CD4-positive, alpha-beta T cell (primary cell): Measurements from ENCODE around the gene MYOT. TPM values are rescaled to one million over a fixed set of nuclear protein-coding genes. Genes with fewer than 3 reads are reported as not detected.
A peak's percentile ranks its signal among the peaks of the same experiment; 100 is the strongest.

Experiments used
- ATAC-seq: fragments of 200-7000 bp; cut with Tn5 transposase; one replicate; pipeline ENCODE4 v1.10.0; 2022; ENCODE audit warnings: mild to moderate bottlenecking; ENCODE audit not compliant: poor library complexity
- CTCF ChIA-PET: fragments of 350-600 bp; sonication (Branson Sonifier 250); formaldehyde crosslinking; loops from one replicate; lab custom pipeline; 2021; ENCODE audit warnings: antibody characterized with exemption, inconsistent platforms; lab: Charles Lee
- POLR2A ChIA-PET: fragments of 350-600 bp; sonication (Branson Sonifier 250); formaldehyde crosslinking; loops from one replicate; lab custom pipeline; 2021; ENCODE audit warnings: antibody characterized with exemption, inconsistent platforms; lab: Charles Lee
- DNase-seq, 14 experiments: peaks; one replicate each; pipeline ENCODE4 v3.0.0-alpha.2; 2013 to 2020; ENCODE audit warnings: mixed read lengths in 2 of 14
- H3K27ac ChIP-seq, 2 donors: one replicate each; pipeline versions ENCODE4 v1.5.1 to v1.7.0; 2013; ENCODE audit warnings: low read length in 2 of 2, low read depth in 1 of 2, mild to moderate bottlenecking in 1 of 2
- H3K27me3 ChIP-seq, 2 experiments: 1 replicate in 1 of 2; 2 replicates in 1 of 2; pipeline versions ENCODE4 v1.6.1 to v1.7.0; 2013; ENCODE audit warnings: low read length in 2 of 2, control low read depth in 1 of 2, mild to moderate bottlenecking in 1 of 2, moderate library complexity in 1 of 2; ENCODE audit not compliant: insufficient read depth in 2 of 2, control insufficient read depth in 1 of 2
- H3K36me3 ChIP-seq: one replicate; pipeline ENCODE4 v1.6.1; 2013; ENCODE audit warnings: low read length, control low read depth; ENCODE audit not compliant: insufficient read depth
- H3K4me1 ChIP-seq: one replicate; pipeline ENCODE4 v1.6.1; 2013; ENCODE audit warnings: low read length, control low read depth; ENCODE audit not compliant: insufficient read depth
- H3K4me3 ChIP-seq: one replicate; pipeline ENCODE4 v1.5.1; 2013; ENCODE audit warnings: mild to moderate bottlenecking, low read length, moderate library complexity
- H3K9me3 ChIP-seq, 2 experiments: 1 replicate in 1 of 2; 2 replicates in 1 of 2; pipeline versions ENCODE4 v1.6.1 to v1.7.0; 2013; ENCODE audit warnings: low read length in 2 of 2, mild to moderate bottlenecking in 2 of 2, control low read depth in 1 of 2, moderate library complexity in 1 of 2; ENCODE audit not compliant: control insufficient read depth in 1 of 2, insufficient read depth in 1 of 2
- H3K27ac Mint-ChIP-seq: one replicate; pipeline ENCODE4 v1.8.0; 2020; ENCODE audit warnings: mixed read lengths
- H3K27me3 Mint-ChIP-seq: one replicate; pipeline ENCODE4 v1.8.0; 2021; ENCODE audit warnings: mixed read lengths
- H3K36me3 Mint-ChIP-seq: one replicate; pipeline ENCODE4 v1.8.0; 2021; ENCODE audit warnings: low read depth, mixed read lengths
- H3K4me1 Mint-ChIP-seq: one replicate; pipeline ENCODE4 v1.8.0; 2021; ENCODE audit warnings: low read depth, mixed read lengths
- H3K4me3 Mint-ChIP-seq: one replicate; pipeline ENCODE4 v1.8.0; 2020; ENCODE audit warnings: mild to moderate bottlenecking, mixed read lengths
- H3K9me3 Mint-ChIP-seq: one replicate; pipeline ENCODE4 v1.8.0; 2020; ENCODE audit warnings: mixed read lengths
- CTCF ChIP-seq: fragments of 200-600 bp; IDR thresholded peaks from one replicate; pipeline ENCODE4 v1.8.0; 2022; ENCODE audit warnings: antibody characterized with exemption, mild to moderate bottlenecking
- intact Hi-C, 2 experiments: fragments of 100-400 bp; cut with DNase I in 1 of 2; cut with micrococcal nuclease in 1 of 2; formaldehyde crosslinking; loops; one replicate each; pipeline versions ENCODE4 v1.15.1 to v1.9.0; 2023 to 2025; cut with DNase I, micrococcal nuclease
- total RNA-seq, 174 experiments: library from RNA in 2 of 174; stranded (reverse) in 2 of 174; gene quantifications; one replicate each; pipeline ENCODE4 v1.2.3 and lab custom pipeline; 2021 to 2026

The MYOT gene
- total RNA-seq, 2 experiments from 2014 or later: not detected

DNA sequence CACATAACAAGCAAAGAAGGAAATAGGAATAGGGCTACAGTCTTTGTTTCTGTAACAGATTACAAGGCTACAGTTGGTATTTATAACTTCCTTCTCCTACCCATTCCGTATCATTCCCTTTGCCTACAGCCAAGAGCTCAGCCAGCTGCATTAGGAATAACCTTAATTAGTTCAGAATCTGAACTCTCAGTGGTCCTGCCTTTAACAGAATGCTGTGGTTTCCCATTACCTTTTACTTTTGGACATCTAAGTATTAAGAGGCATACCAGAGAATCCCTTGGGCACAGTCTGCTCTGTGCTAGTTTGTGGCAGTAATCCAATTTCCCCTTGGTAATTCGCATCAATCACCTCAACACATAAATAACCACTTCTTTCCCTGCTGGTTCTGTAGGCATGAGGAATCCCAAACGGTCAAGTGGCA lies 65.8 kb downstream of the MYOT start:
- Mint-ChIP-seq H3K27ac (no peak overlapping the region), H3K27me3 (no peaks in the 10 kb centered on the region), H3K36me3 (peaks cover 24% of the 10 kb centered on the region), H3K4me3 (no peak overlapping the region), H3K9me3 (no peaks in the 10 kb centered on the region), H3K4me1 (no peaks in the 10 kb centered on the region)
- no peaks in the 10 kb centered on the region for H3K27me3 ChIP-seq
- ChIA-PET POLR2A (no interaction called here), CTCF (no interaction called here)
- DNase-seq (no peak), ATAC-seq (no peak)
- H3K4me3 ChIP-seq: no peak overlapping the region
- intact Hi-C loops: no loop called here
- no peaks in the 10 kb centered on the region for H3K9me3 ChIP-seq
- no peaks in the 10 kb centered on the region for H3K4me1 ChIP-seq
- H3K27ac ChIP-seq: no peak overlapping the region
- H3K36me3 ChIP-seq: peaks cover 10% of the 10 kb centered on the region
- TF ChIP-seq CTCF: no peak

- H3K4me3 ChIP-seq: no peak overlapping the region
- ChIA-PET CTCF (no interaction called here), POLR2A (no interaction called here)
- Mint-ChIP-seq H3K9me3 (no peaks in the 10 kb centered on the region), H3K27me3 (no peaks in the 10 kb centered on the region), H3K4me3 (no peak overlapping the region), H3K4me1 (no peaks in the 10 kb centered on the region), H3K27ac (peak overlapping the region; percentile 28), H3K36me3 (peaks cover 35% of the 10 kb centered on the region)
- no peaks in the 10 kb centered on the region for H3K9me3 ChIP-seq
- intact Hi-C loops: no loop called here
- H3K27me3 ChIP-seq: no peaks in the 10 kb centered on the region
- no peak for TF ChIP-seq CTCF
- ATAC-seq: no peak
- no peak overlapping the region for H3K27ac ChIP-seq
- peaks cover 27% of the 10 kb centered on the region for H3K36me3 ChIP-seq
- DNase-seq: no peak
- H3K4me1 ChIP-seq: no peaks in the 10 kb centered on the region
Measured at GRCh38 chr5:137935190-137935589, 67.5 kb downstream of the MYOT start.

DNA sequence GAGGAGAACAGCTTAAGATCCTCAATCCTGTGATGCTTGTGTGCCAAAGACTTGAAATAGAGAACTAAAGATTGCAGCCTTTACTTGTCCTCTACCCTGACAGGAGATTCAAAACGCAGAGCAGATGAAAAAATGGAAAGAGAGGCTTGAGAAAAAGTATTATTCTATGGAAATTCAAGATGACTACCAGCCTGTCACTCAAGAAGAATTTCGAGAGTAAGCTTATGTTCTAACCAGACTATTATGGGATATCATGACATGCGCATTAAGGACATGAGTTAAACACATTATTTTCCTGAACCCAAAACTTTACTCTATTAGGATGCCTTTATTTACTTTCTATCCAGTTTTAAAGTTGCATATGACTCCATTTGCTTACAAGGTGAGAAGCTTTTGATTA lies 68.0 kb downstream of the MYOT start:
- Histone ChIP-seq H3K4me1 (no peaks in the 10 kb centered on the region), H3K4me3 (no peak overlapping the region), H3K27me3 (no peaks in the 10 kb centered on the region), H3K9me3 (no peaks in the 10 kb centered on the region), H3K27ac (no peak overlapping the region), H3K36me3 (peaks cover 30% of the 10 kb centered on the region)
- intact Hi-C loops: no loop called here
- Mint-ChIP-seq H3K9me3 (no peaks in the 10 kb centered on the region), H3K4me3 (no peak overlapping the region), H3K27me3 (no peaks in the 10 kb centered on the region), H3K27ac (peak overlapping the region; percentile 8), H3K36me3 (peaks cover 39% of the 10 kb centered on the region), H3K4me1 (no peaks in the 10 kb centered on the region)
- ChIA-PET POLR2A (interaction anchor here (0.6 kb wide), 1 partner anchor 46 kb away, joined by 3 read pairs; no protein-coding TSS in a partner anchor), CTCF (no interaction called here)
- ATAC-seq: no peak
- no peak for DNase-seq
- TF ChIP-seq CTCF: no peak

Other genes starting within 250 kb of the MYOT start
- gene KLHL3, start 131.8 kb upstream of the MYOT start, total RNA-seq: 10 to 100 TPM; 22.0 to 25.9 TPM
- 10 to 100 TPM; 52.7 to 53.2 TPM for gene HNRNPA0, start 113.5 kb upstream of the MYOT start, total RNA-seq
- gene PKD2L2, start 21.6 kb downstream of the MYOT start, total RNA-seq: not detected
- 10 to 100 TPM; 33.1 to 36.7 TPM for gene FAM13B, start 165.2 kb downstream of the MYOT start, total RNA-seq
- gene WNT8A, start 216.2 kb downstream of the MYOT start, total RNA-seq: not detected